AG04450 (cell line): Measurements from ENCODE around the gene LAMTOR1. TPM values are rescaled to one million over a fixed set of nuclear protein-coding genes. Genes with fewer than 3 reads are reported as not detected.
A peak's percentile ranks its signal among the peaks of the same experiment; 100 is the strongest.

Source experiments
- CTCF ChIA-PET: fragments of 300-600, 350-600 bp; formaldehyde crosslinking; extraction: SDS; loops from one replicate; lab custom pipeline; 2022; ENCODE audit warnings: antibody characterized with exemption, inconsistent platforms; lab: Charles Lee
- POLR2A ChIA-PET: fragments of 350-600 bp; formaldehyde crosslinking; extraction: SDS; loops from one replicate; lab custom pipeline; 2021; ENCODE audit warnings: antibody characterized with exemption, inconsistent platforms; lab: Yijun Ruan, JAX
- DNase-seq: peaks from one replicate; pipeline ENCODE4 v3.0.0-alpha.2; 2011; ENCODE audit warnings: low read depth, low spot score
- H3K27ac ChIP-seq: one replicate; pipeline ENCODE4 v1.5.1; 2012; ENCODE audit warnings: low read depth, low read length, control low read depth
- H3K27me3 ChIP-seq: one replicate; pipeline ENCODE4 v1.6.0; 2012; ENCODE audit warnings: low read length; ENCODE audit not compliant: control insufficient read depth, insufficient read depth
- H3K4me3 ChIP-seq: 2 replicates; pipeline ENCODE4 v1.5.1; 2011; ENCODE audit warnings: mild to moderate bottlenecking, low read depth, low read length, control low read depth
- H3K9me3 ChIP-seq: 2 replicates; pipeline ENCODE4 v1.5.1; 2012; ENCODE audit warnings: low read length; ENCODE audit not compliant: control insufficient read depth, insufficient read depth
- CTCF ChIP-seq: IDR thresholded peaks from 2 replicates; pipeline ENCODE4 v1.5.1; 2011; ENCODE audit warnings: low read depth, low read length, control low read depth, inconsistent platforms
- polyA plus RNA-seq: library from polyadenylated mRNA; depleted of rRNA; stranded (reverse); fragments of >200 nt; gene quantifications from 2 replicates; pipeline ENCODE4 v1.2.3, GENCODE V29; 2011

The LAMTOR1 gene
- polyA plus RNA-seq, 1 experiment, result 89.1 TPM

- CTCF ChIA-PET, result interaction anchor here (2.5 to 7.3 kb wide), 2 partner anchors 10 to 55 kb away, joined by 21 to 75 read pairs; no protein-coding TSS in a partner anchor
- POLR2A ChIA-PET, result interaction anchor here (0.9 to 1.0 kb wide), 2 partner anchors 42 to 55 kb away, joined by 5 to 9 read pairs; no protein-coding TSS in a partner anchor
Observed at GRCh38 chr11:72080326-72081183, 22.5 kb downstream of the LAMTOR1 start, which contains the start of the genes LRRC51 and NUMA1. TSS of gene LRRC51 (plus strand) at chr11:72080850. CDS start at chr11:72089084, 8,234 bp downstream. TSS of gene NUMA1 (minus strand) at chr11:72080542. CDS start at chr11:72035943, 44,599 bp downstream.

GRCh38 chr11:72079819-72080325 lies 23.2 kb downstream of the LAMTOR1 start:
- DNase-seq, result no peak
- Histone ChIP-seq H3K27me3 (no peaks in the 10 kb centered on the region), H3K27ac (peak overlapping the region; percentile 78), H3K9me3 (no peaks in the 10 kb centered on the region; the same call in 1 of the 2 replicates), H3K4me3 (peak overlapping the region; percentile 73)
- ChIA-PET POLR2A (interaction anchor here (0.9 to 1.0 kb wide), 2 partner anchors 41 to 55 kb away, joined by 5 to 9 read pairs; no protein-coding TSS in a partner anchor), CTCF (interaction anchor here (2.3 kb wide), 1 partner anchor 55 kb away, joined by 18 read pairs; no protein-coding TSS in a partner anchor)
- TF ChIP-seq CTCF, result no peak

More at GRCh38 chr11:72080326-72081183, 22.5 kb downstream of the LAMTOR1 start, which contains the start of the genes LRRC51 and NUMA1:
- TF ChIP-seq CTCF, result no peak
- Histone ChIP-seq H3K27me3 (no peaks in the 10 kb centered on the region), H3K9me3 (no peaks in the 10 kb centered on the region; the same call in 1 of the 2 replicates), H3K4me3 (peak within 1 kb of the TSS; percentile 73), H3K27ac (peak within 1 kb of the TSS; percentile 83)
- peak; percentile 100 for DNase-seq

GRCh38 chr11:72078477-72078876 lies 24.6 kb downstream of the LAMTOR1 start:
- ChIA-PET POLR2A (interaction anchor here (1.3 to 1.4 kb wide), 2 partner anchors 38 to 39 kb away, joined by 4 to 5 read pairs; no protein-coding TSS in a partner anchor), CTCF (interaction anchor here (0.8 to 2.3 kb wide), 4 partner anchors 13 to 352 kb away, joined by 4 to 18 read pairs (median 10); no protein-coding TSS in a partner anchor)
- Histone ChIP-seq H3K9me3 (no peaks in the 10 kb centered on the region; the same call in 1 of the 2 replicates), H3K4me3 (peak overlapping the region; percentile 73), H3K27ac (peak overlapping the region; percentile 57), H3K27me3 (no peaks in the 10 kb centered on the region)
- DNase-seq, result no peak
- no peak for TF ChIP-seq CTCF

GRCh38 chr11:72075756-72076155 lies 27.3 kb downstream of the LAMTOR1 start:
- Histone ChIP-seq H3K27ac (no peak overlapping the region), H3K9me3 (no peaks in the 10 kb centered on the region; the same call in 1 of the 2 replicates), H3K27me3 (no peaks in the 10 kb centered on the region), H3K4me3 (no peak overlapping the region)
- DNase-seq, result no peak
- ChIA-PET POLR2A (no interaction called here), CTCF (interaction anchor here (0.6 kb wide), 2 partner anchors 69 to 170 kb away, joined by 3 to 4 read pairs; no protein-coding TSS in a partner anchor)
- no peak for TF ChIP-seq CTCF
